Activated naive CD8-positive, alpha-beta T cell treated with anti-CD3 and anti-CD28 coated beads, Interleukin-2, amount 10 ng/mL, durations not matched to agents 7 days and 5 days (primary cell): ENCODE measurements around the gene MEGF6. TPM values are rescaled to one million over a fixed set of nuclear protein-coding genes. Genes with fewer than 3 reads are reported as not detected.

Experiments used
- ATAC-seq: fragments of 150-1000 bp; cut with Tn5 transposase; one replicate; pipeline ENCODE4 v1.10.0; 2021; ENCODE audit warnings: low read depth, moderate library complexity
- POLR2A ChIA-PET: fragments of 350-600 bp; sonication (Branson Sonifier 250); formaldehyde crosslinking; loops from one replicate; lab custom pipeline; 2021; ENCODE audit warnings: antibody characterized with exemption; lab: Charles Lee
- DNase-seq: peaks from one replicate; pipeline ENCODE4 v3.0.0; 2021
- H3K27ac Mint-ChIP-seq: one replicate; pipeline ENCODE4 v1.8.0; 2022; ENCODE audit warnings: mild to moderate bottlenecking, mixed read lengths
- H3K27me3 Mint-ChIP-seq: one replicate; pipeline ENCODE4 v1.8.0; 2022; ENCODE audit warnings: mild to moderate bottlenecking, moderate library complexity, mixed read lengths
- H3K36me3 Mint-ChIP-seq: one replicate; pipeline ENCODE4 v1.8.0; 2021; ENCODE audit warnings: mild to moderate bottlenecking, mixed read lengths
- H3K4me1 Mint-ChIP-seq: one replicate; pipeline ENCODE4 v1.8.0; 2021; ENCODE audit warnings: mixed read lengths
- H3K4me3 Mint-ChIP-seq: one replicate; pipeline ENCODE4 v1.8.0; 2022; ENCODE audit warnings: mild to moderate bottlenecking, moderate library complexity, mixed read lengths
- H3K9me3 Mint-ChIP-seq: one replicate; pipeline ENCODE4 v1.8.0; 2021; ENCODE audit warnings: mixed read lengths
- total RNA-seq, 2 experiments: library from RNA; stranded (reverse); gene quantifications; one replicate each; pipeline ENCODE4 v1.2.3, GENCODE V29; 2021

Gene MEGF6
- total RNA-seq, 2 experiments from 2014 or later: 56.6 TPM

DNA sequence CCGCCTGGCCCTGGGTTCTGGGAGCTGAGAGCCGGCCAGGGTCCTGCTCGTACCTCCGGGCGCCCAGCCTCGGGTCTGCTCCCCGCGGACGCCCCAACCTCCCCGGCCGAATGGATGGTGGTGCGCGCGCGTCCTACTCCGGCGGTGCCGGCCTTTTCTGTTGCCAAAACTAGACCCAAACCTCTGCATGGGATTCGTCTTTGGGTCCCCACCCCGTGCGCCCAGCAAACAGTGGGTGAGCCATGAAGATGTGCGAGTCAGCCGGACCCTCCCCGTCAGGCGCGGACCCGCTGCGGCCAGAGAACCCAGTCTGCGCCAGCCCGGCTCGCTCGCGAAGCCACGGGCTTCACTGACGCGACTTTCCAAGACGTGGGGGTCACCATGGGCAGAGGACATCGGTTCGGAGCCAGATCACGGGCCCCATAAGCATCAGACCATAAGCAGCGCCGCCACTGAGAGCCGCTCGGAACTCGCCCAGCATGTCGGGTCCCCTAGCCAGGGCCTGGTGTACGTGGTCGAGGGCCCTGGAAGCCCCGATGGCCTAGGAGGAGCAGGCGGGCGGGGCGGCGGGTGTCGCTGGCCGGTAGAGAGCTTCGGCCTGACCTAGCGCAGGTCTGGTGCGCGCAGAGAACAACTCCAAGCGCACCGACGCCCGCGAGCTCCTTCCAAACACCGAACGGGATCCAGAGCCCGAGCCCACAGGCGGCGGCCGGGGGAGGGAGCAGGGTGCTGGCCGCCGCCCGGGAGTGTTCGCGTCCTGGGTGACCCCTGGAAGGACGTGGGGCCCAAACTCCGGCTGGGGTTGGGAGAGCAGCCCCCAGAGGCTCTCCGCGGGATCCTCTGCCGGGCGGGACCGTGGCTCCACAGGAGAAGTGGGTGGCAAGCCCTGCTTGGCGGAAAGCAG is 40.0 kb upstream of the MEGF6 start:
- Mint-ChIP-seq H3K27ac (no peak overlapping the region), H3K4me3 (peak overlapping the region; percentile 22), H3K27me3 (peaks cover 45% of the 10 kb centered on the region), H3K4me1 (peaks cover 12% of the 10 kb centered on the region), H3K36me3 (no peaks in the 10 kb centered on the region), H3K9me3 (no peaks in the 10 kb centered on the region)
- no peak for ATAC-seq
- DNase-seq: peak; percentile 41
- POLR2A ChIA-PET: no interaction called here

DNA sequence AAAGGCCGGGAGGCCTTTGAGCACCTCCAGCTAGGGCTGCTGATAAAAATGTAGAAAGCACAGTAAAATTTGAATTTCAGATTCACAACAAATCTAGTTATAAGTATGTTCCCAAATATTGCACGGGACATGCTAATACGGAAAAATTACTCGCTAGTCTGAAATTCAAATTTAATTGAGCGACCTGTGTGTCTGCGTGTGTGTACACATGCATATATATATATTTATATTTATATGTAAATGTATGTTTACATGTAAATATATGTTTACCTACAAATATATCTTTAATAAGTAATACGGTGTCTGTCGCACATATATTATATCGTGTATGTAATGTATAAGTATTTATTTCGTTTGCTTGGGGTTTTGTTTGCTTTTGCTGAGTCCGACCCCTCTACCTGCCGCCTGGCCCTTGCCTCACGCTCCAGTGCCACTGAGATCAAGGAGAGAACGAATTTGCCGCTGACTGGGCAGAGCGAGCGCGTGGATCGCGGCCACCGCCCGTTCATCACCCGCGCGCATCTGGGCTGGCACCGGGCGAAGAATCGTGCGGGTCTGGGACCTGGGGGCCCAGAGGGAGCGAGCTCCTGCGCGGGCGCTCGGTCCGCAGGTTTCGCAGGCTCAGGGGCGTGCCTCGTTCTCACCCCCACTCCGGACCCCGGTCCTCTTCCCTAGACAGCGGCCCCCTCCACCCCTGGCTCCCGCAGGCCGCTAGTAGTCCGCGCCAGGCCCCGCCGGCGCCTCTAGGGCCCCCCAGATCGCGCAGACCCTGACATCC is 39.1 kb upstream of the MEGF6 start:
- peaks cover 12% of the 10 kb centered on the region for H3K4me1 Mint-ChIP-seq
- no peaks in the 10 kb centered on the region for H3K9me3 Mint-ChIP-seq
- POLR2A ChIA-PET: interaction anchor here (1.0 kb wide), 2 partner anchors 27 to 1064 kb away, joined by 3 read pairs; partner anchors contain the start of gene PRXL2B
- no peak overlapping the region for H3K27ac Mint-ChIP-seq
- ATAC-seq (no peak), DNase-seq (no peak)
- peaks cover 3% of the 10 kb centered on the region for H3K36me3 Mint-ChIP-seq
- peak overlapping the region; percentile 82 for H3K4me3 Mint-ChIP-seq
- peaks cover 37% of the 10 kb centered on the region for H3K27me3 Mint-ChIP-seq

DNA sequence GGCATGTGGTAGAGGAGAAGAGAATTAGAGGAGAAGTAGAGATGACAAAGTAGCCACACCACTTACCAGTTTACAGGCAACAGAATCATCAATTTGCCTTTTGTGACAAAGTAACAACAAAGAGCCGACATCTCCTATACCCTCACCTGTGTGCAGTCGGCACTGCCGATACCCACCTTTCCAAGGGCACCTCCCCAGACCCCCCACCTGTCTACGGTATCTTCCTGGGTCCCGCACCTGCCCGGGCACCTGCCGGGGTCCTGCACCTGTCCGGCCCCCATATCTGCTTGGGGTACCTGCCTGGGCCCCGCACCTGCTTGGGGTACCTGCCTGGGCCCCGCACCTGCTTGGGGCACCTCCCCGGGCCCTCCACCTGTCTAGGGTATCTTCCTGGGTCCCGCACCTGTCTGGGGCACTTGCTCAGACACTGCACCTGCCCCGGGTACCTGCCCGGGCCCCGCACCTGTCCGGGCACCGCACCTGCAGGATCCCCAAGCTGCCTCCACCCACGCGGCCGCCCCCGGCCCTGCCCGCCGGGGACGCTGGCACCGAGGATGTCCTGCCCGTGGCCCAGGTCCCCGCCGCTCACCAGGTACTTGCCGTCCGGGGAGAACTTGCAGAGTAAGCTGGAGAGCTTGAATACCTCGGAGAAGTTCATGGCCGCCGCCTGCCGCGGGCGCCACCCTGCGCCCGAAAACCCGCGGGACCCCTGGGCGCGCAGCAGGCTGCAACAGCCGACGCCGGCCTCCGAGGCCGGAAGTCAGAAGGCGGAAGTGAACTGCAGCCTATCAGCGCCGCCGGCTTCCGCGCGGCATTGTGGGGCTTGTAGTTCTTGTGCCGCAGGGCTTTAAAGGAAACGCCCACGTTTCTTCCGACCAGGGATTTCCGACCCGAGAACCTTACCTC is 38.3 kb upstream of the MEGF6 start, which contains the start of gene WRAP73:
Gene WRAP73 (minus strand): TSS at position 762 of the 906 bp plus-strand sequence. CDS start 104 bp downstream, at position 658.
- no peaks in the 10 kb centered on the region for H3K9me3 Mint-ChIP-seq
- ATAC-seq (peak; percentile 97), DNase-seq (peak; percentile 87)
- H3K27ac Mint-ChIP-seq: no peak within 1 kb of the TSS
- POLR2A ChIA-PET: interaction anchor here (1.0 kb wide), 2 partner anchors 27 to 1063 kb away, joined by 3 read pairs; partner anchors contain the start of gene PRXL2B
- H3K4me1 Mint-ChIP-seq: peaks cover 12% of the 10 kb centered on the region
- H3K27me3 Mint-ChIP-seq: peaks cover 30% of the 10 kb centered on the region
- peaks cover 3% of the 10 kb centered on the region for H3K36me3 Mint-ChIP-seq
- H3K4me3 Mint-ChIP-seq: peak within 1 kb of the TSS; percentile 82

DNA sequence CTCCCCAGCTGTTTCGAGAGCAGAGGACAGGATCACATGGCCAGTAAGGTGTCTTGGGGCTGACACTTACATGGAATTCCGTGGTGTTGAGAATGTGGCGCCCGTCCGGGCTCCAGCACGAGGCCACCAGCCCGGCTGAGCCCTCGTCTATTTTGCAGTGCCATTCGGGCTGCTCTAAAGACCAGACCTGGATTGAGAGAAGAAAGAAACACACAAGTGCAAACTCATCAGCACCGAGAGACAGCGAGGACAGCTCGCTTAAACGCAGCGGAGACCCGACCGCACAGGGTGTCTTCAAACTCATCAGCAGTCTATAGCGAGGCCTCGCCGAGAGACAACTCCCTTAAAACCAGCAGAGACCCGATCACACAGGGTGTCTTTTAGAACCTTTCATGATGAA is 35.3 kb upstream of the MEGF6 start:
- Mint-ChIP-seq H3K27ac (no peak overlapping the region), H3K36me3 (peaks cover 3% of the 10 kb centered on the region), H3K9me3 (no peaks in the 10 kb centered on the region), H3K27me3 (peaks cover 13% of the 10 kb centered on the region), H3K4me3 (no peak overlapping the region), H3K4me1 (peaks cover 12% of the 10 kb centered on the region)
- DNase-seq (no peak), ATAC-seq (no peak)
- POLR2A ChIA-PET: no interaction called here

DNA sequence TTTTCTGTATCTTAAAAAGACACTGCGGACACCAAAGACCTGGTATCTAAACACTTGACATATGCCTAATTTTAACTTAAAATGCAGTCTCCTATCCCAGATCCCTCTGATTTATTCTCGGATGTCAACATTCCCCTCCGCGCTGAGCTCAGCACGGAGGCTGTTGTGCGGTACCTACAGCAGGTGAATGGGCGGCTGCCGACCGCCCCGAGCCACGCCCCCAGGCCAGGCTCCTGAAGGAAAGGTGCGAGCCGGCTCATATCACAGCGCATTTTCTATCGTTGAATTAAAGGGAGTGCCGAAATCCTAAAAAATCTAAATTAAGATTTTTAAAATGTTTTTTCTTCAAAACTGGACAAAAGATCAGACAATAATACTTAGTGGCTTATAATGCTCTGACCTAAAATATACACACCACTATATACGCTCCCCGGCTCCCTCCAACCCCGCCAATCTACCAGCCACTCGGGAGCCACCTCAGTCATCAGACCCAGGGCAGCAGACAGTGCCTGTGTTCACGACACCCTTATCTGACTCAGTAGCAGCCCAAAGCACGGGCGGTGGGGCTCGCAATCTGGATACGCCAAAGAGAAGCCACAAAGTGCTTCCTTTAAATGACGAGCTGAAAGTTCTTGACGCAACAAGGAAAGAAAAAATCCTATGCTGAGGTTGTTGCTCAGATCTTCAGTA is 34.5 kb upstream of the MEGF6 start:
- POLR2A ChIA-PET: no interaction called here
- Mint-ChIP-seq H3K4me1 (peaks cover 12% of the 10 kb centered on the region), H3K27ac (no peak overlapping the region), H3K36me3 (peaks cover 3% of the 10 kb centered on the region), H3K9me3 (no peaks in the 10 kb centered on the region), H3K27me3 (peaks cover 6% of the 10 kb centered on the region), H3K4me3 (no peak overlapping the region)
- ATAC-seq (no peak), DNase-seq (peak; percentile 11)

DNA sequence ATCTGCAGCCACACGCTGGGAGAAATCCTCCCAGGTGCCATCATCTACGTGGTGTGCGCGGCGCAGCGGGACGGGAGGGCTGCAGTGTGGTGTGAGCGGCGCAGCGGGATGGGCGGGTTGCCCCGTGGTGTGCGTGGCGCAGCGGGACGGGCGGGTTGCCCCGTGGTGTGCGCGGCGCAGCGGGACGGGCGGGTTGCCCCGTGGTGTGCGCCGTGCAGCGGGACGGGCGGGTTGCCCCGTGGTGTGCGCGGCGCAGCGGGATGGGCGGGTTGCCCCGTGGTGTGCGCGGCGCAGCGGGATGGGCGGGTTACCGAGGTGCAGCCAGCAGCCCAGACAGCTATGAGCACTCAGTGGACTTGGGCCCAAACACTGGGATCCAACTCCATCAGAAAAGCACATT is 33.9 kb upstream of the MEGF6 start:
- Mint-ChIP-seq H3K27ac (no peak overlapping the region), H3K4me3 (no peak overlapping the region), H3K36me3 (peaks cover 3% of the 10 kb centered on the region), H3K4me1 (peaks cover 12% of the 10 kb centered on the region), H3K9me3 (no peaks in the 10 kb centered on the region), H3K27me3 (peaks cover 2% of the 10 kb centered on the region)
- DNase-seq: peak; percentile 20
- ATAC-seq: no peak
- POLR2A ChIA-PET: no interaction called here

DNA sequence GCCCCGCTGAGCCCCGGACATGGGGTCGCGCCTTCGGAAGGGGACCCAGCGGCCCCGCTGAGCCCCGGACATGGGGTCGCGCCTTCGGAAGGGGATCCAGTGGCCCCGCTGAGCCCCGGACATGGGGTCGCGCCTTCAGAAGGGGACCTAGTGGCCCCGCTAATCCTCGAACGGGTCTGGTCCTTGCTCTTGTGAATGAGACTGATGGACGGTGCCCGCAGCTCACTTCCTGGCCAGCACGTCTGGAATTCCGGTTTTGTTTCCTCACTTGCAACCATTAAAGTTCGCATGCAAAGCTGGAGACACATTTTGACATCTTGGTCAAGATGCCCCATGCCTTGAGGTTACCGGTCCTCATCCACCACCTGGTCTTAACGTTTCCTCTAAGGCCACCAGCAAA is 33.0 kb upstream of the MEGF6 start:
- Mint-ChIP-seq H3K9me3 (no peaks in the 10 kb centered on the region), H3K36me3 (peaks cover 3% of the 10 kb centered on the region), H3K4me3 (no peak overlapping the region), H3K4me1 (peaks cover 10% of the 10 kb centered on the region), H3K27me3 (no peaks in the 10 kb centered on the region), H3K27ac (no peak overlapping the region)
- POLR2A ChIA-PET: no interaction called here
- DNase-seq (no peak), ATAC-seq (no peak)

DNA sequence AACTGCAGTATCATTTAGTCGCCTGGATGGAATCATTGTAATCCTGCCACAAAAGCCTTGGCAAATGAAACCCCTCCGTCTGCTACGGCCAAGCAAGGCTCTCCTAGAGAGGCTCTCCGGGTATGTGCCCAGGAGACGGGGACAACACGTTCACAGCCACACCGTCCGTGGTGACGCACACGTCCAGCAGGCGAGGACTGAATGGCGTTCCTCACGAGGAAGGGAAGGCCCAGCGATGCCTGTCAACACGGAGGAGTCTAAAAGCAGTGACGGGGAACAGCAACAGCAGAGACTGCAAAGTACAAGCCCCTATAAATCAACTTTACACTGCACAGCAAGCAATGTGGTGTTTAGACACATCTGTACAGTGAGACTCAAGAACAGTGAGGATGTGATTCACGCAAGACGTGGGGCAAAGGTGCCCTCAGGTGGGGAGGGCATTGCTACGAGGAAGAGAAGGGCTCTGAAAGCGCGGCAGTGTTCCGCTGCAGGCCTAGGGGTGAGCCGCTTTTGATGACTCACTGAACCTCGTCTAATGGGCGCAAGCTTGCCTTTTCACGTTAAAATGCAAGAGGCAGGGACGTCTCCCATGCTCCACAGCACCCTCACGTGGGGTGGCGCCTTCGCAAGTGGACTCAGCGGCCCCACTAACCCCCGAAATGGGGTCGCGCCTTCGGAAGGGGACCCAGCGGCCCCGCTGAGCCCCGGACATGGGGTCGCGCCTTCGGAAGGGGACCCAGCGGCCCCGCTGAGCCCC is 31.8 kb upstream of the MEGF6 start:
- ATAC-seq (no peak), DNase-seq (no peak)
- no peak overlapping the region for H3K4me3 Mint-ChIP-seq
- peaks cover 2% of the 10 kb centered on the region for H3K4me1 Mint-ChIP-seq
- H3K27me3 Mint-ChIP-seq: no peaks in the 10 kb centered on the region
- no peak overlapping the region for H3K27ac Mint-ChIP-seq
- H3K36me3 Mint-ChIP-seq: peaks cover 3% of the 10 kb centered on the region
- POLR2A ChIA-PET: no interaction called here
- no peaks in the 10 kb centered on the region for H3K9me3 Mint-ChIP-seq

DNA sequence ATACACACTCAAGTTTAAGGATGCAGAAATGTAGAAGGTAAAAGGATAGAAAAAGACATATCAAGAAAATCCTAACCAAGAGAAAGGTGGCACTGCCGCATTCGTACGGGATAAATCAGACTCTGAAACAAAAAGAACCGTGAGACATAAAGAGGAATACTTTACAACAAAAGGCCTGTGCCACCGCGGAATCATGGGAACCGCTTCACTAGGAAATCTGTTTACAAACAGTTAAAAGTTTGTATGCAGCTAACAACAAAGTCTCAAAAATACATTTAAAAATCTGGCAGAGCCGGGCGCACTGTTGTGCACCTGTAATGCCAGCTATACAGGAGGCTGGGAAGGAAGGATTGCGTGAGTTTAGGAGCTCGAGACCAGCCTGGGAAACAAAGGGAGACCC is 30.5 kb upstream of the MEGF6 start:
- ATAC-seq: no peak
- POLR2A ChIA-PET: no interaction called here
- H3K4me1 Mint-ChIP-seq: no peaks in the 10 kb centered on the region
- no peak for DNase-seq
- H3K36me3 Mint-ChIP-seq: peaks cover 4% of the 10 kb centered on the region
- H3K27ac Mint-ChIP-seq: no peak overlapping the region
- no peak overlapping the region for H3K4me3 Mint-ChIP-seq
- H3K9me3 Mint-ChIP-seq: no peaks in the 10 kb centered on the region
- H3K27me3 Mint-ChIP-seq: no peaks in the 10 kb centered on the region

DNA sequence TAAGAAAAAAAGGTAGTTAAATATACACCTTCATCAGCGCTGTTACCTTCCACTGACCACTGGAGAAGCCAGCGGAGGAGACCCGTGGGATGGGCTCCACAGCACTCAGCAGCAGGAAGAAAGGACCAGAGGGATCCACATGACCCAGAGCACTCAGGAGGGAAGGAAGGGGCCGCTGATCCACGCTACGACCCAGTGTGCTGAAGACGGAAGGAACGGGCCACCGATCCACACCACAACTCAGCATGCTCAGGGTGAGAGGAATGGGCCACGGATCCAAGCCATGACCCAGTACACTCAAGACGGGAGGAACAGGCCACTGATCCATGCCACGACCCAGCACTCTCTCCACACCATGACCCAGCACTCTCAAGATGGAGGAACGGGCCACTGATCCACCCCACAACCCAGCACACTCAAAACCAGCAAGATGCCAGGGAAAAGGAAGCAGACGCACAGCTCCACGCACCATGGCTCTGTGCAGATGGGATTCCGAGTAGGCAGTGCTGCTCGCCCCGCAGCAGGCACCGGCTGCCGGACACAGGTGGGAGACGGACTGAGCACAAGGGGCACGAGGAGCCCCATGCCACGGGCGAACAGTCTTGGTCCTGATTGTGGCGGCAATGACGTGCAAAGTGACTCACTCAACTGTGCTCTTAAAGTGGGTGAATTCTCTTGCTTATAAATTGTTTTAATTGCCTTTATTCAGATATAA is 29.9 kb upstream of the MEGF6 start:
- Mint-ChIP-seq H3K4me3 (no peak overlapping the region), H3K36me3 (peaks cover 5% of the 10 kb centered on the region), H3K4me1 (no peaks in the 10 kb centered on the region), H3K9me3 (no peaks in the 10 kb centered on the region), H3K27ac (no peak overlapping the region), H3K27me3 (no peaks in the 10 kb centered on the region)
- POLR2A ChIA-PET: no interaction called here
- DNase-seq (no peak), ATAC-seq (no peak)

DNA sequence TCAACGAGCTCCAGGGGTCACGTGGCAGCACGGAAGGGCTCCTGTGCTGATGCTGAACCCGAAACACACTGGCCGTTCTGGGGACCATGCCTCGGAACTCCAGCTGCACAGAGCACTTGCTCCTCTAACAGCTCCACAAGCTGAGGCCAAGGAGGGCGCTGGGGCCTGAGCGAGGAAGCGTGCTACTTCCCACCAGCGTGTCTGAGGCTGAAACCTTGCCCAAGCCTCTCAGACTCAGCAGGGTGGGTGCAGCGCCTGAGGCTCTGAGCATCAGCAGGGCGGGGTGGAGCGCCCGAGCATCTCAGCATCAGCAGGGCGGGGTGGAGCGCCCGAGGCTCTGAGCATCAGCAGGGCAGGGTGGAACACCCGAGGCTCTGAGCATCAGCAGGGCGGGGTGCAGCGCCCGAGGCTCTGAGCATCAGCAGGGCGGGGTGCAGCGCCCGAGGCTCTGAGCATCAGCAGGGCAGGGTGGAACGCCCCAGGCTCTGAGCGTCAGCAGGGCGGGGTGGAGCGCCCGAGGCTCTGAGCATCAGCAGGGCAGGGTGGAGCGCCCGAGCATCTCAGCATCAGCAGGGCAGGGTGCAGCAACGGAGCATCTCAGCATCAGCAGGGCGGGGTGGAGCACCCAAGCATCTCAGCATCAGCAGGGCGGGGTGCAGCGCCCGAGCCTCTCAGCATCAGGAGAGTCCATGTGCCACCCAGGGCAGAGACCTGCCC is 29.0 kb upstream of the MEGF6 start:
- peaks cover 3% of the 10 kb centered on the region for H3K36me3 Mint-ChIP-seq
- DNase-seq: no peak

More for the DNA sequence above, 29.0 kb upstream of the MEGF6 start:
- POLR2A ChIA-PET: no interaction called here
- H3K4me3 Mint-ChIP-seq: no peak overlapping the region
- no peaks in the 10 kb centered on the region for H3K4me1 Mint-ChIP-seq
- H3K9me3 Mint-ChIP-seq: no peaks in the 10 kb centered on the region
- no peak for ATAC-seq
- H3K27me3 Mint-ChIP-seq: no peaks in the 10 kb centered on the region
- H3K27ac Mint-ChIP-seq: no peak overlapping the region
